GM21515 (cell line): ENCODE data around the gene LASP1.
A peak's percentile ranks its signal among the peaks of the same experiment; 100 is the strongest.

Source experiments
- ATAC-seq: cut with Tn5 transposase; IDR thresholded peaks from one replicate; pipeline ENCODE4 v1.9.1; 2021; ENCODE audit not compliant: unreplicated experiment

LASP1 gene

GRCh38 chr17:38868817-38869525 lies 887 bp upstream of the LASP1 start:
- ATAC-seq = peak; percentile 32

- no peak for ATAC-seq
Observed at GRCh38 chr17:38870259-38871165, 654 bp downstream of the LASP1 start.

DNA sequence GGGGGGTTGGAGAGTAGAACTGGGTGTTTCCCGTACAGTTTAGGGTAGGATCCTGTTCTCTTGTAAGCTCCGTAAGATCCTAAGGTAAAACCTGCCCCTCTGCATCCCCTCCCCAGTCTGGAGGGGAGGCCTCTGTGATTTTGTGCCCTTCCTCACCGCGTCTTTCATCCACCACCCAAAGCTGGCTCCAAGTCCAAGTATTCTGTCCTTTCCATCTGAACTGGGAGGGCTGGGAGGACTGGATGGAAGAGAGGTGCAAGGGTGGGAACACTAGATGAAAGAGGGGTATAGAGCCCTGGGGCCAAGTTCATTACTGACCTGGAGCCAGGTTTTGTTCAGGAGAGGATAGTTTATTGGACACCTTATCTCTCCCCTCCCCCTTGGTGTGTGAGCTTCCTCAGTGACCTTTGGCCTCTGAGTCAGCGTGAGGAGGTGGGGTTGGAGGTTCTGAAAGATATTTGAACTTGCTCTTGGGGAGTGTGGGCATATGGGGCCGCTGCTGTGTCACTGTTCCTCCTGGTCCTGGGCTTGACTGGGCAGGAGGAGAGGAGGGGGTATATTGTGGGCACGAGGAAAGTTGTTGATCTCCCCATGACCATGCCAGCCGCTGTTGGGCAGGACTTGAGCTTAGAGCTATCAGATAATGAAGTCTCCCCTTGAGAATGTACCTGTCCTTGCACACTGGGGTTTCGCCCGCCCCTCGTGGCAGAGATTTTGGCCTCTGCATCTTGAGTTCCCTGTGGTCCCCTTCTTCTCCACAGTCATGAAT lies 1.6 kb downstream of the LASP1 start:
- no peak for ATAC-seq

- ATAC-seq = no peak
Observed at GRCh38 chr17:38872027-38872511, 2.2 kb downstream of the LASP1 start.

- no peak for ATAC-seq
Observed at GRCh38 chr17:38872671-38873385, 3.0 kb downstream of the LASP1 start.

GRCh38 chr17:38873640-38874380 lies 4.0 kb downstream of the LASP1 start:
- no peak for ATAC-seq

- ATAC-seq = no peak
Observed at GRCh38 chr17:38874505-38875400, 4.9 kb downstream of the LASP1 start.

- no peak for ATAC-seq
Observed at GRCh38 chr17:38875477-38876075, 5.7 kb downstream of the LASP1 start.

- ATAC-seq = no peak
Observed at GRCh38 chr17:38877130-38877851, 7.4 kb downstream of the LASP1 start.

GRCh38 chr17:38879878-38880665 lies 10.2 kb downstream of the LASP1 start:
- ATAC-seq = no peak

- no peak for ATAC-seq
Observed at GRCh38 chr17:38881600-38882191, 11.8 kb downstream of the LASP1 start.

DNA sequence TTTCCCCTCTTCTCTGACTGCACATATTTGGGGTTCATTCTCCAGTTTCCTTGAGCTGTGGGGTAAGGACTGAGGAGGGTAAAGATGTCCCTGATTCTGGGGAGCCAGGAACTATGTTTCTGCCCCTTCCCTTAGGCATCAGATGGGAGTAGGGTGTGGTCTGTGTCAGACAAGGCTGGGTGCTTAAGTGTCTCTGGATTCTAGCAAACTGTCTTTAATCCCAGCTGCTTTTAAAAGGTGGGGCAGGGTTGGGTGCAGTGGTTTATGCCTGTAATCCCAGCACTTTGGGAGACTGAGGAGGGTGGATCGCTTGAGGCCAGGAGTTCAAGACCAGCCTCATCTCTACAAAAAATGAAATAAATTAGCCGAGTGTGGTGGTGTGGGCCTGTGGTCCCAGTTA lies 13.0 kb downstream of the LASP1 start:
- no peak for ATAC-seq

- ATAC-seq = no peak
Observed at GRCh38 chr17:38883592-38884526, 14.0 kb downstream of the LASP1 start.

DNA sequence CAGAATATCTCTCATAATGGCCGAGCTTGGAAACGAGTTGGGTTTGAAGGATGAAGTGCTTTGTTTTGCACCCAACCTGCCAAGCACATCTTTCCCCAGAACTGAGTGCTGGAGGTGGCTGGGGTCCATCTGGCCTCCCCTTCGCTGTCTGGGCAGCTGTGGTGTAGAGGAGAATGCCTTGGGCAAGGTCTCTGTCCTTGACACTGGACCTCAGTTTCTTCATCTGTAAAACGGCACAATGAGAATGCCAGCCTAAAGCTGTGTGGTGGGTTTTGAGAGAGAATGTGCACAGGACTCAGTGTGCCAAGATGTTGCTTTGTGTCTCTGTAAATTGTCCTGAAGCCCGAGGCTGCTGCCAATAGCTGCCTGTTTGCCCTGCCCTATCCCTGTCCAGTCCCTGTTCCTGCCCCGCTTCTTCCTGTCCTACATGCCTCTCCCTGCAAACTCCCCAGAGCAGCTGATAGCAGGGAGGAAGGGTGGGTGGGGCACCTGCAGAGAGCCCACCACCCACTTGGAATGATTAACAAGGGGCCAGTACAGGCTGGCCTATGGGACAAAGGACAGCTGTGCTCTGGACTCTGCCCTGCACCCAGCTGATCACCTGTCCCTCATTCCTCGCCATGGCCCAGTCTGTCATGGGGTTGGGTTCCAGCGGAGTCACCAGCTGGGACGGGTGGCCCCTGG lies 15.3 kb downstream of the LASP1 start:
- ATAC-seq = no peak
